ENCODE data around the gene AARS2.

Gene AARS2

GRCh38 chr6:44276667-44277640 is 36.2 kb downstream of the AARS2 start:
- no peak for DNase-seq (ENCODE audit: low read depth in 2 of 3, low spot score in 1 of 3)

- no peak for DNase-seq (ENCODE audit: low read depth in 2 of 3, low spot score in 1 of 3)
These were observed 37.1 kb downstream of the AARS2 start for GRCh38 chr6:44275749-44276648.

- DNase-seq (ENCODE audit: low read depth in 2 of 3, low spot score in 1 of 3) = no peak
These were observed 37.8 kb downstream of the AARS2 start for GRCh38 chr6:44275271-44275748.

GRCh38 chr6:44273617-44274016 is 39.5 kb downstream of the AARS2 start:
- no peak for DNase-seq (ENCODE audit: low read depth in 2 of 3, low spot score in 1 of 3)

- no peak for DNase-seq (ENCODE audit: low read depth in 2 of 3, low spot score in 1 of 3)
These were observed 40.1 kb downstream of the AARS2 start for GRCh38 chr6:44272999-44273566.

GRCh38 chr6:44272529-44272928 is 40.6 kb downstream of the AARS2 start:
- DNase-seq (ENCODE audit: low read depth in 2 of 3, low spot score in 1 of 3) = no peak

- no peak for DNase-seq (ENCODE audit: low read depth in 2 of 3, low spot score in 1 of 3)
These were observed 41.2 kb downstream of the AARS2 start for GRCh38 chr6:44271914-44272313.

GRCh38 chr6:44271406-44271723 is 41.8 kb downstream of the AARS2 start:
- DNase-seq (ENCODE audit: low read depth in 2 of 3, low spot score in 1 of 3) = no peak

- DNase-seq (ENCODE audit: low read depth in 2 of 3, low spot score in 1 of 3) = no peak
These were observed 42.4 kb downstream of the AARS2 start for GRCh38 chr6:44270526-44271405.

- no peak for DNase-seq (ENCODE audit: low read depth in 2 of 3, low spot score in 1 of 3)
These were observed 43.1 kb downstream of the AARS2 start, which contains the start of gene TMEM151B for GRCh38 chr6:44269921-44270525. TMEM151B (plus strand) TSS chr6:44270450; CDS start chr6:44270743, 293 bp downstream.

- DNase-seq (ENCODE audit: low read depth in 2 of 3, low spot score in 1 of 3) = no peak
These were observed 43.8 kb downstream of the AARS2 start for GRCh38 chr6:44269178-44269920.

- DNase-seq (ENCODE audit: low read depth in 2 of 3, low spot score in 1 of 3) = peak; percentile 40 to 69 (median 40)
These were observed 45.0 kb downstream of the AARS2 start for GRCh38 chr6:44268095-44268628.

GRCh38 chr6:44267252-44267651 is 45.9 kb downstream of the AARS2 start:
- DNase-seq (ENCODE audit: low read depth in 2 of 3, low spot score in 1 of 3) = no peak

GRCh38 chr6:44266347-44266746 is 46.8 kb downstream of the AARS2 start:
- DNase-seq (ENCODE audit: low read depth in 2 of 3, low spot score in 1 of 3) = no peak

GRCh38 chr6:44265722-44266233 is 47.4 kb downstream of the AARS2 start:
- no peak for DNase-seq (ENCODE audit: low read depth in 2 of 3, low spot score in 1 of 3)

- DNase-seq (ENCODE audit: low read depth in 2 of 3, low spot score in 1 of 3) = peak; percentile 89 to 98 (median 91)
These were observed 48.0 kb downstream of the AARS2 start, which contains the start of gene NFKBIE for GRCh38 chr6:44265007-44265721. NFKBIE (minus strand) TSS chr6:44265551; CDS start chr6:44265346, 205 bp downstream.

- DNase-seq (ENCODE audit: low read depth in 2 of 3, low spot score in 1 of 3) = no peak
These were observed 48.8 kb downstream of the AARS2 start for GRCh38 chr6:44264154-44265006.

All from stimulated activated CD4-positive, alpha-beta T cell treated with anti-CD3 and anti-CD28 coated beads, Interleukin-12 subunit alpha, Interleukin-12 subunit beta, amount 100 ng/mL, for 48 hours (primary cell).